Testis (tissue), 2 donors: Measurements from ENCODE around the gene THRSP.

Source experiments
- CTCF ChIP-seq, 3 experiments: fragments of 450-650 bp in 2 of 3; fragments of 200-600 bp in 1 of 3; sonication (generic) in 1 of 3; IDR thresholded peaks; one replicate each; pipeline ENCODE4 v1.5.1; 2016 to 2019; ENCODE audit warnings: antibody characterized with exemption in 3 of 3, mild to moderate bottlenecking in 2 of 3, moderate library complexity in 1 of 3
- POLR2A ChIP-seq: fragments of 450-650 bp; IDR thresholded peaks from one replicate; pipeline ENCODE4 v1.6.1; 2017; ENCODE audit warnings: antibody characterized with exemption, mild to moderate bottlenecking, moderate library complexity

GRCh38 chr11:78057462-78058055 lies 6.1 kb upstream of the THRSP start:
- TF ChIP-seq POLR2A (no peak), CTCF (IDR thresholded peaks at IDR 0.05) (no peak)
